Fibroblast of mammary gland (primary cell): Measurements from ENCODE around the gene BTBD8.
A peak's percentile ranks its signal among the peaks of the same experiment; 100 is the strongest.

ENCODE experiments used
- DNase-seq: peaks from one replicate; pipeline ENCODE4 v3.0.0-alpha.2; 2010; ENCODE audit warnings: low read depth
- H3K4me3 ChIP-seq: 2 replicates; pipeline ENCODE4 v1.5.1; 2011; ENCODE audit warnings: low read depth, mild to moderate bottlenecking, low read length, moderate library complexity; ENCODE audit not compliant: control insufficient read depth
- TF ChIP-seq, protein P1 (sequence below): conservative IDR thresholded peaks from 2 replicates; pipeline ENCODE4 v1.5.1; 2011; ENCODE audit warnings: low read depth, low read length, inconsistent platforms; ENCODE audit not compliant: control insufficient read depth, insufficient read depth

BTBD8 gene

DNA sequence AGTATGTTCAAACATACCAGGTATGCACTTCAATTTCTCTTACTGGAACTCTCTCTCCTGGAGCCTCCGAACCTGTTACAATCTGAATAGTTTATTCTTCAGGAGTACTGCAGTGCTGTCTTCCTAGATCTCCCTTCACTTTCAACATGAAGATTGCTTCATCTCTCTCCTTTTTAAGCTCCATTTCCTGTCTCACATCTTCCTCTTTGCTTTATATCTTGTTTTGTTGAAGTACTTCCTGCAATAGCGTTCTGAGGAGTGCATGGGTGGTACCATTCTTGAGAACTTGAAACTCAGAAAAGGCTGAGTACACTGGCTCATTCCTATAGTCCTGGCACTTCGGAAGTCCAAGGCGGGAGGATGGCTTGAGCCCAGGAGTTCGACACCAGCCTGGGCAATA lies 121.8 kb downstream of the BTBD8 start:
- H3K4me3 ChIP-seq = no peak overlapping the region
- DNase-seq = no peak
- TF ChIP-seq, protein P1, sequence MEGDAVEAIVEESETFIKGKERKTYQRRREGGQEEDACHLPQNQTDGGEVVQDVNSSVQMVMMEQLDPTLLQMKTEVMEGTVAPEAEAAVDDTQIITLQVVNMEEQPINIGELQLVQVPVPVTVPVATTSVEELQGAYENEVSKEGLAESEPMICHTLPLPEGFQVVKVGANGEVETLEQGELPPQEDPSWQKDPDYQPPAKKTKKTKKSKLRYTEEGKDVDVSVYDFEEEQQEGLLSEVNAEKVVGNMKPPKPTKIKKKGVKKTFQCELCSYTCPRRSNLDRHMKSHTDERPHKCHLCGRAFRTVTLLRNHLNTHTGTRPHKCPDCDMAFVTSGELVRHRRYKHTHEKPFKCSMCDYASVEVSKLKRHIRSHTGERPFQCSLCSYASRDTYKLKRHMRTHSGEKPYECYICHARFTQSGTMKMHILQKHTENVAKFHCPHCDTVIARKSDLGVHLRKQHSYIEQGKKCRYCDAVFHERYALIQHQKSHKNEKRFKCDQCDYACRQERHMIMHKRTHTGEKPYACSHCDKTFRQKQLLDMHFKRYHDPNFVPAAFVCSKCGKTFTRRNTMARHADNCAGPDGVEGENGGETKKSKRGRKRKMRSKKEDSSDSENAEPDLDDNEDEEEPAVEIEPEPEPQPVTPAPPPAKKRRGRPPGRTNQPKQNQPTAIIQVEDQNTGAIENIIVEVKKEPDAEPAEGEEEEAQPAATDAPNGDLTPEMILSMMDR = no peak

DNA sequence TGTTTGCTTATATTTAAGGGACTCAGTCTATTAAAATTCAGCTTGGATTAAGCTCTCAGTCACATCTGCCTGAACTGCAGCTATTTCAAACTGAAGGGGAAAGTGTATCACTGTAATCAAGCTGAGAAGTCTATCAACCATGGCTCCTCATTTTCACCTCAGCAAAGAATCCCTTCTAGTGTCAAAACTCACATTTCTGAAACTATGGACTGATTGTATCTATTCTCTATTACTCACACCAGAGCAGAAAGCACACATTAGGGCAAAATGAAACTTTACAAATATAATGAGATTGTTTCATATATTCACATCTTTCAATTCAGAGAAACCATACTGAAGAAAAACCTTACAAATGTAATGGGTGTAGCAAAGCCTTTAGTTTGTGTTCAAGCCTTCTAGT lies 123.0 kb downstream of the BTBD8 start:
- TF ChIP-seq, protein P1 = no peak
- H3K4me3 ChIP-seq = no peak overlapping the region

DNA sequence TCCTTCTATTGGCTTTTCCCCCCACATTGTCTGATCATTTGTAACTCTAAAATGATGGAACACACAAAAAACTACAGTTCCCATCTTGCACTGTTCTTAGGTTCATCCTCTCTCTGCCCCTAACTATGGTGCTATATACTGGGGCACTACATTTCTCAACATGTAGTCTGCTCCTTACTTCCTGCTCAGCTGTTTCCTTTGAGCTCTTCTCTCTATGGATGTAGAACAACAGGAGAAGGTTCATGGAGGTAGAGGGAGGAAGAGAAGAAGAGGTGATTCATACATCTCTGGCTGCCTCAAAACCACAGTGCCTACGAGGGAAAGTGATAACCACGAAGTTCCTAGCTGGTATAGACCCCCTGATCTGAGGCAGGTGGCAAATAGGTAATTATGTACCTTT lies 130.6 kb downstream of the BTBD8 start:
- TF ChIP-seq, protein P1 = no peak
- no peak overlapping the region for H3K4me3 ChIP-seq
- DNase-seq = no peak

More for the DNA sequence above, 123.0 kb downstream of the BTBD8 start:
- no peak for DNase-seq

DNA sequence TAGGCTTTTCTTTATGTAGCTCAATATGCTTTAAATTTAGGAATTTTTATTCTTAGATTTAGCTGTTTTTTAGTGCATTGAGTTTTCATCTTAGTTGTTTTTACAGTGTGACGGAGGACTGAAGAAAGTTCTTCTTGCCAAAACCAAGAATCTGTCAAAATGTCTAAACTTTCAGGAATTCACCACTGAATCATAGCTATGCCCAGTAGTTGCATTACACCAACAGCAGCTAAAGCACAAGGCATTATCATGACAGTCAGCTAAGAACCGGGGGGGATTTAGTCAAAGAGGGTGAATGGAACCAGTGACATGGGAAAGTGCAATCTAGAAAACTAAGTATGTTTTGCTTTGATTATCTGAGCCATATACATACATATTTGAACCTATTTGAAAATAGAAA lies 131.0 kb downstream of the BTBD8 start:
- DNase-seq = peak; percentile 66
- TF ChIP-seq, protein P1 = no peak
- no peak overlapping the region for H3K4me3 ChIP-seq

DNA sequence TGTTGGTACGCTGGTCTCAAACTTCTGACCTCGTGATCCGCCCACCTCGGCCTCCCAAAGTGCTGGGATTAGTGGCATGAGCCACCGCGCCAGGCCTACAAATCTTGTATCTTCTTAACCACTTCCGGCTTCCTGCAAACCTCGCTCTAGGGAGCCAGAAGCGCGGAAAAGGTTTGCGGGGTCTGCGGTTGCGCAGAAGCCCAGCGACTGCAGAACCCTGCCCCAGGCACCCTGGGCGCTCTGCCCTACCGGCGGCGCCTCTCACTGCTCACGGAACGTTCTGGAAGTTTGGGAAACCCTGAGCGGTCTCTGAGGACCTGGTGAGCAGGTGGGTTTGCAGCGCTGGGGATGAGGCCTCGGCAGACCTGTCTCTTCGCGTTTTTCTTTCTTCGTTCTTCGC lies 137.6 kb downstream of the BTBD8 start, which contains the start of gene C1orf146:
TSS of gene C1orf146 (plus strand) at position 195 of the 400 bp plus-strand sequence. CDS start 13,506 bp downstream, outside the sequence.
- no peak within 1 kb of the TSS for H3K4me3 ChIP-seq
- TF ChIP-seq, protein P1 = no peak
- no peak for DNase-seq

DNA sequence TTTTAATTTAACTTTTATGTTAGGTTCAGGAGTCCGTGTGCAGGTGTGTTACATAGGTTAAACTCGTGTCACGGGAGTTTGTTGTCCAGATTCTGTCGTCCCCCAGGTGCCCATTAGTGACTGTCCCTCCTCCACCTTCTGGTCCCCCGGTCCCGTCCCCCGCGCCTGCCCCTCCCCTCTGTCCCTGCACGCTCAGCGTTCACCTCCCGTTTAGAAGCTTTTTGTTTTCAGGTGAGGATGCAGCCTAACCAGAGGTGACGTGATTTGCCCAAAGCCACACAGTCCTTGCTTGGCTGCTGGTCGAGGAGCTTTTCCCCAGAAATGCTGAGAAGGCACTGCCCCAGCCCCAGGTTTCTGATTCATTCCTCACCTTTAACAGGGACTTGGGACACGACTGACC lies 138.4 kb downstream of the BTBD8 start:
- TF ChIP-seq, protein P1 = no peak
- DNase-seq = no peak
- H3K4me3 ChIP-seq = no peak overlapping the region

DNA sequence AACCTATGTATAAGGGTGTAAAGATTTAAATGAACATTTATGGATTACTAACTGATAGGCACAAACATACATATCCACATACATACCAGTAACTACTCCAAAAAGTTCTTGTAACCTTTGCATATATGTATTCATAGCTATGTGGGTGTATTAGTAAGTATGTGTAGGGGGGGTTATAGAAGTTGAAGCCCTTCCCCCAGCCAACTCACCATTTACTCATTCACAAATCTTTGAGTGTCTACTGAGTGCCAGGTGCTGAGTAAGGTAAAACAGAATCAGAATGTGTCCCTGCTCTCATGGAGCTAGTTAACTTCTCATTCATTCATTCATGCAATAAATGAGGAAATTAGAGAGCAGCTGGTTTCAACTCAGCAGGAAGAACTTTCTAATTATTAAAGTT lies 138.9 kb downstream of the BTBD8 start:
- TF ChIP-seq, protein P1 = no peak
- peak; percentile 3 for DNase-seq
- H3K4me3 ChIP-seq = no peak overlapping the region
